Thyroid gland (tissue), 4 donors: ENCODE measurements around the gene MED25. TPM values are rescaled to one million over a fixed set of nuclear protein-coding genes. Genes with fewer than 3 reads are reported as not detected.

Experiments used
- DNase-seq, 2 donors: peaks; one replicate each; pipeline ENCODE4 v3.0.0-alpha.2; 2019
- H3K27ac ChIP-seq, 3 donors: fragments of 200-600 bp; sonication (generic); 1 replicate in 2 of 3; 2 replicates in 1 of 3; pipeline ENCODE4 v1.5.1; 2016 to 2019; ENCODE audit warnings: mild to moderate bottlenecking in 1 of 3, moderate library complexity in 1 of 3
- H3K27me3 ChIP-seq: fragments of 200-600 bp; sonication (generic); one replicate; pipeline ENCODE4 v1.5.1; 2019
- H3K36me3 ChIP-seq, 2 donors: fragments of 200-600 bp; sonication (generic); one replicate each; pipeline ENCODE4 v1.5.1; 2016 to 2019
- H3K4me1 ChIP-seq, 2 donors: fragments of 200-600 bp; sonication (generic); one replicate each; pipeline ENCODE4 v1.5.1; 2017 to 2019
- H3K4me3 ChIP-seq, 3 donors: fragments of 200-600 bp; sonication (generic); replicated peaks in 1 of 3; 1 replicate in 2 of 3; 2 replicates in 1 of 3; pipeline ENCODE4 v1.5.1; 2016; ENCODE audit warnings: mild to moderate bottlenecking in 1 of 3
- H3K9me3 ChIP-seq: fragments of 200-600 bp; sonication (generic); one replicate; pipeline ENCODE4 v1.5.1; 2017
- CTCF ChIP-seq, 6 experiments: fragments of 200-600 bp in 3 of 6; fragments of 450-650 bp in 3 of 6; sonication (generic) in 3 of 6; IDR thresholded peaks; one replicate each; pipeline ENCODE4 v1.5.1; 2016 to 2019; ENCODE audit warnings: antibody characterized with exemption in 6 of 6, mild to moderate bottlenecking in 2 of 6, inconsistent platforms in 1 of 6, moderate library complexity in 1 of 6
- POLR2A ChIP-seq, 2 donors: fragments of 450-650 bp; IDR thresholded peaks; one replicate each; pipeline ENCODE4 v1.6.1; 2017; ENCODE audit warnings: antibody characterized with exemption in 2 of 2, mild to moderate bottlenecking in 2 of 2, moderate library complexity in 1 of 2
- WGBS, 2 donors: methylation state at CpG; one replicate each; pipeline ENCODE4 v1.1.5; 2017; 5-methylcytosine and 5-hydroxymethylcytosine counted together
- intact Hi-C: fragments of 100-400 bp; cut with DNase I; formaldehyde crosslinking; loops from one replicate; pipeline ENCODE4 v1.15.1; 2023
- total RNA-seq, 4 donors: library from RNA; depleted of rRNA; stranded (reverse); fragments of >200 nt; gene quantifications; one replicate each; pipeline ENCODE4 v1.2.3, GENCODE V29; 2016

The MED25 gene
- total RNA-seq, 4 donors from 2014 or later = 42.6 to 50.2 (median 44.9) TPM

GRCh38 chr19:49847731-49848696, 29.9 kb downstream of the MED25 start:
- WGBS, 2 donors = 84 to 91% methylated on average over 10 of the region's 10 CpGs
- intact Hi-C loops = no loop called here
- no peak for TF ChIP-seq CTCF (IDR thresholded peaks at IDR 0.05)
- no peak for TF ChIP-seq POLR2A (IDR thresholded peaks at IDR 0.05)
- no peak overlapping the region for H3K27ac ChIP-seq
- no peak overlapping the region for H3K4me3 ChIP-seq
- no peaks in the 10 kb centered on the region for H3K9me3 ChIP-seq
- H3K27me3 ChIP-seq = no peaks in the 10 kb centered on the region
- no peak for DNase-seq
- H3K36me3 ChIP-seq = no peaks in the 10 kb centered on the region
- peaks cover 13 to 14% of the 10 kb centered on the region in 2 donors for H3K4me1 ChIP-seq

- H3K4me1 ChIP-seq = peaks cover 19 to 20% of the 10 kb centered on the region in 2 donors
- 90 to 93% methylated on average over 3 of the region's 3 CpGs for WGBS, 2 donors
- no peaks in the 10 kb centered on the region for H3K27me3 ChIP-seq
- intact Hi-C loops = no loop called here
- no peak for DNase-seq
- no peaks in the 10 kb centered on the region for H3K36me3 ChIP-seq
- TF ChIP-seq CTCF (IDR thresholded peaks at IDR 0.05) (no peak), POLR2A (IDR thresholded peaks at IDR 0.05) (no peak)
- H3K9me3 ChIP-seq = no peaks in the 10 kb centered on the region
- no peak overlapping the region for H3K27ac ChIP-seq
- no peak overlapping the region for H3K4me3 ChIP-seq
Observed at GRCh38 chr19:49848938-49849337, 30.8 kb downstream of the MED25 start.

- no peaks in the 10 kb centered on the region for H3K27me3 ChIP-seq
- WGBS, 2 donors = 91 to 92% methylated on average over 15 of the region's 15 CpGs
- no peaks in the 10 kb centered on the region for H3K9me3 ChIP-seq
- H3K27ac ChIP-seq = no peak overlapping the region
- TF ChIP-seq POLR2A (IDR thresholded peaks at IDR 0.05) = no peak
- no peak for TF ChIP-seq CTCF (IDR thresholded peaks at IDR 0.05)
- intact Hi-C loops = loop anchor here (5.0 kb wide), 1 partner anchor 32 kb away; the partner anchor contains the start of gene MED25
- DNase-seq = no peak
- no peaks in the 10 kb centered on the region for H3K36me3 ChIP-seq
- peaks cover 20% of the 10 kb centered on the region in 2 donors for H3K4me1 ChIP-seq
- H3K4me3 ChIP-seq = no peak overlapping the region
Observed at GRCh38 chr19:49849433-49850220, 31.5 kb downstream of the MED25 start.

- Histone ChIP-seq H3K4me3 (peak overlapping the region in 1 of 3 donors; percentile 81), H3K27me3 (no peaks in the 10 kb centered on the region), H3K9me3 (no peaks in the 10 kb centered on the region), H3K36me3 (peaks cover 4 to 5% of the 10 kb centered on the region in 2 donors), H3K4me1 (peaks cover 20% of the 10 kb centered on the region in 2 donors), H3K27ac (peak overlapping the region; percentile 98 to 100 (median 99))
- no peak for DNase-seq
- WGBS, 2 donors = 59 to 61% methylated on average over 12 of the region's 12 CpGs
- TF ChIP-seq CTCF (IDR thresholded peaks at IDR 0.05) = no peak
- no peak for TF ChIP-seq POLR2A (IDR thresholded peaks at IDR 0.05)
- intact Hi-C loops = loop anchor here (5.0 kb wide), 1 partner anchor 33 kb away; the partner anchor contains the start of gene MED25
Observed at GRCh38 chr19:49850221-49850486, 32.1 kb downstream of the MED25 start.
